Endothelial cell of umbilical vein (primary cell): Measurements from ENCODE around the gene VRK1. TPM values are rescaled to one million over a fixed set of nuclear protein-coding genes. Genes with fewer than 3 reads are reported as not detected.

Source experiments
- BruUV-seq: library from RNA; stranded (reverse); fragments of 400-500 nt; replicated peaks from 2 replicates; lab custom pipeline; 2021; lab: Mats Ljungman, UMichigan
- CTCF ChIA-PET: fragments of 300-600, 350-600 bp; sonication (Branson Sonifier 250); formaldehyde crosslinking; loops from one replicate; lab custom pipeline; 2021; ENCODE audit warnings: antibody characterized with exemption, inconsistent platforms; lab: Charles Lee
- POLR2A ChIA-PET: fragments of 300-600, 350-600 bp; sonication (Branson Sonifier 250); formaldehyde crosslinking; loops from one replicate; lab custom pipeline; 2021; ENCODE audit warnings: antibody characterized with exemption, inconsistent platforms; lab: Charles Lee
- DNase-seq: peaks from one replicate; pipeline ENCODE4 v3.0.0-alpha.2; 2011; ENCODE audit warnings: low read depth, low spot score
- FAIRE-seq: peaks from 2 replicates; lab custom pipeline; 2011; peaks lifted over from hg19 to GRCh38; lab: Jason Lieb, UNC
- H2AFZ ChIP-seq: 2 replicates; pipeline ENCODE4 v1.6.0; 2012; ENCODE audit warnings: low read depth, low read length, control low read depth, inconsistent platforms
- H3K27ac ChIP-seq: 2 replicates; pipeline ENCODE4 v1.5.1; 2011; ENCODE audit warnings: low read depth, mild to moderate bottlenecking, control low read depth, low read length, moderate library complexity; ENCODE audit not compliant: insufficient read depth
- H3K27me3 ChIP-seq, 2 experiments: 2 replicates each; pipeline versions ENCODE4 v1.6.0 to v1.6.1; 2011; ENCODE audit warnings: low read length in 2 of 2, mixed read lengths in 1 of 2; ENCODE audit not compliant: control insufficient read depth in 2 of 2, insufficient read depth in 2 of 2
- H3K36me3 ChIP-seq, 2 experiments: 2 replicates in 1 of 2; 3 replicates in 1 of 2; pipeline ENCODE4 v1.5.1; 2011; ENCODE audit warnings: low read length in 2 of 2, mild to moderate bottlenecking in 1 of 2, moderate library complexity in 1 of 2; ENCODE audit not compliant: control insufficient read depth in 2 of 2, insufficient read depth in 2 of 2; ENCODE audit errors: extremely low read depth in 1 of 2
- H3K4me1 ChIP-seq: 3 replicates; pipeline ENCODE4 v1.5.1; 2011; ENCODE audit warnings: mild to moderate bottlenecking, low read length; ENCODE audit not compliant: control insufficient read depth, insufficient read depth; ENCODE audit errors: extremely low read depth
- H3K4me2 ChIP-seq: 2 replicates; pipeline ENCODE4 v1.6.1; 2011; ENCODE audit warnings: low read length, control low read depth, mixed read lengths; ENCODE audit not compliant: insufficient read depth
- H3K4me3 ChIP-seq, 3 experiments: fragments of 200-600 bp in 1 of 3; sonication (generic), shearing (Covaris generic) in 1 of 3; replicated peaks in 1 of 3; 2 replicates each; pipeline ENCODE4 v1.5.1; 2011 to 2016; ENCODE audit warnings: control low read depth in 3 of 3, low read length in 3 of 3, mild to moderate bottlenecking in 2 of 3, inconsistent platforms in 1 of 3, low read depth in 1 of 3, moderate library complexity in 1 of 3; ENCODE audit not compliant: insufficient read depth in 1 of 3
- H3K79me2 ChIP-seq: 2 replicates; pipeline ENCODE4 v1.6.0; 2012; ENCODE audit warnings: low read length, inconsistent platforms; ENCODE audit not compliant: control insufficient read depth, insufficient read depth
- H3K9ac ChIP-seq: replicated peaks from 2 replicates; pipeline ENCODE3; 2011; ENCODE audit warnings: low read length, control low read depth; ENCODE audit not compliant: insufficient read depth; ENCODE audit errors: extremely low read depth
- H3K9me1 ChIP-seq: replicated peaks from 3 replicates; pipeline ENCODE4 v1.6.0; 2011; ENCODE audit warnings: mild to moderate bottlenecking, low read length; ENCODE audit not compliant: control insufficient read depth, insufficient read depth; ENCODE audit errors: extremely low read depth
- H3K9me3 ChIP-seq: replicated peaks from 2 replicates; pipeline ENCODE4 v1.5.1; 2012; ENCODE audit warnings: low read length, inconsistent platforms; ENCODE audit not compliant: control insufficient read depth, insufficient read depth
- H4K20me1 ChIP-seq: replicated peaks from 2 replicates; pipeline ENCODE3; 2011; ENCODE audit warnings: mild to moderate bottlenecking, low read length; ENCODE audit not compliant: control insufficient read depth, insufficient read depth; ENCODE audit errors: extremely low read depth
- CTCF ChIP-seq, 2 donors: IDR thresholded peaks; 1 replicate in 1 of 2; 2 replicates in 1 of 2; pipeline ENCODE4 v1.5.1; 2011; ENCODE audit warnings: low read length in 2 of 2, mild to moderate bottlenecking in 2 of 2, moderate library complexity in 2 of 2, control low read depth in 1 of 2, inconsistent platforms in 1 of 2, low read depth in 1 of 2; ENCODE audit not compliant: insufficient read depth in 1 of 2; ENCODE audit errors: extremely low read depth in 1 of 2
- EZH2 ChIP-seq: IDR thresholded peaks from 2 replicates; pipeline ENCODE4 v1.6.1; 2012; ENCODE audit warnings: borderline replicate concordance, low read depth, mild to moderate bottlenecking, moderate library complexity, low read length, inconsistent platforms; ENCODE audit not compliant: severe bottlenecking
- JUN ChIP-seq: IDR thresholded peaks from 2 replicates; pipeline ENCODE4 v1.6.1; 2011; ENCODE audit warnings: borderline replicate concordance, low read depth; ENCODE audit not compliant: insufficient read length, insufficient read depth
- MAX ChIP-seq: IDR thresholded peaks from 2 replicates; pipeline ENCODE4 v1.6.1; 2011; ENCODE audit not compliant: insufficient read depth, insufficient read length
- POLR2A ChIP-seq: IDR thresholded peaks from 2 replicates; pipeline ENCODE4 v1.6.1; 2012; ENCODE audit warnings: low read depth, mild to moderate bottlenecking, control low read depth, low read length
- POLR2AphosphoS5 ChIP-seq: IDR thresholded peaks from 2 replicates; pipeline ENCODE4 v1.6.1; 2012; ENCODE audit warnings: low read depth, mild to moderate bottlenecking, control low read depth, low read length, moderate library complexity; ENCODE audit not compliant: insufficient read depth
- dilution Hi-C: fragments of 300-500 bp; cut with MboI; formaldehyde crosslinking; loops from one replicate; pipeline ENCODE4 v1.15.0; 2019; ENCODE audit warnings: low sequenced_read_pairs; ENCODE audit not compliant: extremely low pct_ligation_motif_present
- intact Hi-C: fragments of 100-400 bp; cut with micrococcal nuclease; formaldehyde crosslinking; loops from one replicate; pipeline ENCODE4 v1.10.0; 2022
- polyA plus RNA-seq, 4 experiments: library from polyadenylated mRNA; depleted of rRNA in 3 of 4; stranded (reverse) in 3 of 4; unstranded in 1 of 4; fragments of >200 nt; gene quantifications; 2 replicates each; pipeline versions ENCODE4 v1.2.1 to v1.2.3, GENCODE V29; 2011 to 2012; ENCODE audit warnings: missing spikeins in 1 of 4
- total RNA-seq: library from RNA; stranded (reverse); gene quantifications from 2 replicates; pipeline ENCODE4 v1.2.3, GENCODE V29; 2021

Gene VRK1
- total and polyA plus RNA-seq, 2 donors (not counting 3 experiments of a cell fraction or from before 2014, with no cell fraction given), result 7.1 to 31.7 TPM

GRCh38 chr14:96863327-96863985 is 66.3 kb downstream of the VRK1 start:
- no peak for DNase-seq
- H3K79me2 ChIP-seq, result peaks cover 2% of the 10 kb centered on the region
- intact Hi-C loops, result no loop called here
- dilution Hi-C loops, result no loop called here
- H3K4me2 ChIP-seq, result no peak overlapping the region
- H3K36me3 ChIP-seq, result peaks cover 0 to 2% of the 10 kb centered on the region in 2 experiments
- no peak overlapping the region for H3K27ac ChIP-seq
- H3K4me1 ChIP-seq, result no peaks in the 10 kb centered on the region
- no peaks in the 10 kb centered on the region for H3K9me3 ChIP-seq
- no peaks in the 10 kb centered on the region for H3K9me1 ChIP-seq
- no peak overlapping the region for H3K9ac ChIP-seq
- CTCF ChIA-PET, result interaction anchor here (2.1 to 8.0 kb wide), 2 partner anchors 10 to 11 kb away, joined by 5 to 85 read pairs; no protein-coding TSS in a partner anchor
- POLR2A ChIA-PET, result no interaction called here
- FAIRE-seq, result no peak
- no peaks in the 10 kb centered on the region for H3K27me3 ChIP-seq
- no TSS peak for BruUV-seq
- no peak overlapping the region for H3K4me3 ChIP-seq
- no peak for TF ChIP-seq JUN
- TF ChIP-seq CTCF (IDR thresholded peaks at IDR 0.05; ENCODE audit: extremely low read depth in 1 of 2, insufficient read depth in 1 of 2, low read depth in 1 of 2, low read length in 2 of 2), result no peak
- TF ChIP-seq POLR2A, result no peak
- TF ChIP-seq MAX, result no peak
- TF ChIP-seq EZH2, result no peak
- TF ChIP-seq POLR2AphosphoS5, result no peak
- H2AFZ ChIP-seq, result no peak overlapping the region
- H4K20me1 ChIP-seq, result no peaks in the 10 kb centered on the region
